Lower lobe of right lung (tissue), 2 donors: ENCODE results near the gene NACC2. TPM values are rescaled to one million over a fixed set of nuclear protein-coding genes. Genes with fewer than 3 reads are reported as not detected.

Experiments used
- ATAC-seq, 2 donors: fragments of 200-7000 bp; cut with Tn5 transposase; one replicate each; pipeline ENCODE4 v1.9.1; 2020 to 2022; ENCODE audit warnings: mild to moderate bottlenecking in 2 of 2, moderate library complexity in 2 of 2
- DNase-seq: peaks from one replicate; pipeline ENCODE4 v3.0.0-alpha.2; 2020
- H3K27ac ChIP-seq: fragments of 200-600 bp; one replicate; pipeline ENCODE4 v1.8.0; 2022
- H3K27me3 ChIP-seq: fragments of 200-600 bp; one replicate; pipeline ENCODE4 v1.8.0; 2022; ENCODE audit warnings: low read depth
- H3K36me3 ChIP-seq: fragments of 200-600 bp; one replicate; pipeline ENCODE4 v1.8.0; 2022; ENCODE audit warnings: mild to moderate bottlenecking
- H3K4me1 ChIP-seq: fragments of 200-600 bp; one replicate; pipeline ENCODE4 v1.8.0; 2022
- H3K4me3 ChIP-seq: fragments of 200-600 bp; one replicate; pipeline ENCODE4 v1.8.0; 2022; ENCODE audit warnings: mild to moderate bottlenecking
- H3K9me3 ChIP-seq: fragments of 200-600 bp; one replicate; pipeline ENCODE4 v1.8.0; 2022
- CTCF ChIP-seq: fragments of 200-600 bp; IDR thresholded peaks from one replicate; pipeline ENCODE4 v1.8.0; 2022; ENCODE audit warnings: antibody characterized with exemption, mild to moderate bottlenecking
- intact Hi-C: fragments of 100-400 bp; cut with DNase I; formaldehyde crosslinking; loops from one replicate; pipeline ENCODE4 v1.11.0; 2022
- total RNA-seq: library from RNA; stranded (reverse); fragmentation: NEBNext Ultra II Directional; extraction: Animal tissue kit (Norgen Biotek cat#: 25700); gene quantifications from one replicate; pipeline ENCODE4 v1.2.1, GENCODE V29; 2021
- donor health status: DM: no; HTN: yes; CAD: no; lungs with severe emphysema.

Gene NACC2
- total RNA-seq, 1 donor from 2014 or later = 27.0 TPM

GRCh38 chr9:136085815-136086212 lies 9.3 kb downstream of the NACC2 start:
- Histone ChIP-seq H3K27ac (peak overlapping the region; percentile 46), H3K27me3 (no peaks in the 10 kb centered on the region), H3K36me3 (peaks cover 4% of the 10 kb centered on the region), H3K4me3 (peak overlapping the region; percentile 3), H3K4me1 (peaks cover 81% of the 10 kb centered on the region), H3K9me3 (no peaks in the 10 kb centered on the region)
- intact Hi-C loops = no loop called here
- peak; percentile 91 to 95 for ATAC-seq
- no peak for TF ChIP-seq CTCF
- peak; percentile 87 for DNase-seq

- no peak overlapping the region for H3K27ac ChIP-seq
- H3K36me3 ChIP-seq = peaks cover 4% of the 10 kb centered on the region
- no peaks in the 10 kb centered on the region for H3K9me3 ChIP-seq
- H3K4me1 ChIP-seq = peaks cover 77% of the 10 kb centered on the region
- DNase-seq (peak; percentile 44), ATAC-seq (no peak)
- no peak overlapping the region for H3K4me3 ChIP-seq
- no peaks in the 10 kb centered on the region for H3K27me3 ChIP-seq
- intact Hi-C loops = no loop called here
- TF ChIP-seq CTCF = no peak
These were observed 10.8 kb downstream of the NACC2 start for GRCh38 chr9:136084063-136084944.

GRCh38 chr9:136083558-136084062 lies 11.5 kb downstream of the NACC2 start:
- Histone ChIP-seq H3K36me3 (peaks cover 4% of the 10 kb centered on the region), H3K9me3 (no peaks in the 10 kb centered on the region), H3K4me1 (peaks cover 77% of the 10 kb centered on the region), H3K27ac (no peak overlapping the region), H3K27me3 (no peaks in the 10 kb centered on the region), H3K4me3 (no peak overlapping the region)
- DNase-seq (peak; percentile 33), ATAC-seq (no peak)
- no peak for TF ChIP-seq CTCF
- intact Hi-C loops = no loop called here

GRCh38 chr9:136082496-136083361 lies 12.4 kb downstream of the NACC2 start:
- no peak overlapping the region for H3K4me3 ChIP-seq
- peaks cover 72% of the 10 kb centered on the region for H3K4me1 ChIP-seq
- DNase-seq (peak; percentile 36), ATAC-seq (no peak)
- H3K27ac ChIP-seq = no peak overlapping the region
- H3K9me3 ChIP-seq = no peaks in the 10 kb centered on the region
- no peaks in the 10 kb centered on the region for H3K27me3 ChIP-seq
- intact Hi-C loops = no loop called here
- H3K36me3 ChIP-seq = peaks cover 4% of the 10 kb centered on the region
- TF ChIP-seq CTCF = no peak

GRCh38 chr9:136081826-136082495 lies 13.1 kb downstream of the NACC2 start:
- no peak overlapping the region for H3K27ac ChIP-seq
- H3K36me3 ChIP-seq = peaks cover 4% of the 10 kb centered on the region
- H3K4me1 ChIP-seq = peaks cover 67% of the 10 kb centered on the region
- no peak for ATAC-seq
- peak; percentile 38 for DNase-seq
- no peak for TF ChIP-seq CTCF
- intact Hi-C loops = no loop called here
- H3K9me3 ChIP-seq = no peaks in the 10 kb centered on the region
- no peaks in the 10 kb centered on the region for H3K27me3 ChIP-seq
- no peak overlapping the region for H3K4me3 ChIP-seq
